Sigmoid colon (tissue), 7 donors: ENCODE results near the gene SP110. TPM values are rescaled to one million over a fixed set of nuclear protein-coding genes. Genes with fewer than 3 reads are reported as not detected.

Experiments used
- DNase-seq: peaks from one replicate; pipeline ENCODE4 v3.0.0-alpha.2; 2019
- H3K27ac ChIP-seq, 4 donors: fragments of 200-600 bp; sonication (generic); one replicate each; pipeline ENCODE4 v1.5.1; 2016 to 2019; ENCODE audit warnings: mild to moderate bottlenecking in 1 of 4
- H3K27me3 ChIP-seq, 3 donors: fragments of 200-600 bp; sonication (generic); one replicate each; pipeline ENCODE4 v1.5.1; 2019; ENCODE audit warnings: mild to moderate bottlenecking in 1 of 3
- H3K36me3 ChIP-seq, 4 donors: fragments of 200-600 bp; sonication (generic); one replicate each; pipeline ENCODE4 v1.5.1; 2016 to 2019
- H3K4me1 ChIP-seq, 4 donors: fragments of 200-600 bp; sonication (generic); one replicate each; pipeline ENCODE4 v1.5.1; 2017 to 2019
- H3K4me3 ChIP-seq, 4 donors: fragments of 200-600 bp; sonication (generic); one replicate each; pipeline ENCODE4 v1.5.1; 2017 to 2019; ENCODE audit warnings: mild to moderate bottlenecking in 2 of 4, moderate library complexity in 1 of 4
- H3K9me3 ChIP-seq, 4 donors: fragments of 200-600 bp in 3 of 4; sonication (generic) in 3 of 4; one replicate each; pipeline versions ENCODE4 v1.5.1 to v1.6.1; 2013 to 2019
- EP300 ChIP-seq, 4 donors: sonication (generic); formaldehyde crosslinking; IDR thresholded peaks; one replicate each; pipeline ENCODE4 v1.6.1; 2017; ENCODE audit warnings: antibody characterized with exemption in 4 of 4
- POLR2A ChIP-seq, 2 donors: fragments of 450-650 bp; IDR thresholded peaks; one replicate each; pipeline ENCODE4 v1.6.1; 2016; ENCODE audit warnings: antibody characterized with exemption in 2 of 2, mild to moderate bottlenecking in 2 of 2, moderate library complexity in 2 of 2
- POLR2AphosphoS5 ChIP-seq, 4 donors: sonication (generic); formaldehyde crosslinking; IDR thresholded peaks; one replicate each; pipeline ENCODE4 v1.6.1; 2017; ENCODE audit warnings: antibody characterized with exemption in 4 of 4
- WGBS, 2 donors: extraction: QIAGEN DNeasy Blood & Tissue Kit; methylation state at CpG; one replicate each; pipeline ENCODE4 v1.1.7; 2013; 5-methylcytosine and 5-hydroxymethylcytosine counted together
- intact Hi-C: fragments of 100-400 bp; cut with DNase I; formaldehyde crosslinking; loops from one replicate; pipeline ENCODE4 v1.15.1; 2023
- polyA plus RNA-seq, 3 donors: library from polyadenylated mRNA; stranded (reverse); fragments of 200-250 nt; gene quantifications; one replicate each; pipeline ENCODE4 v1.2.3, GENCODE V29; 2013
- total RNA-seq, 4 donors: library from RNA; depleted of rRNA; stranded (reverse); fragments of >200 nt; gene quantifications; one replicate each; pipeline ENCODE4 v1.1.0, GENCODE V29; 2016
- TF ChIP-seq, protein P1 (sequence below), 4 experiments: fragments of 450-650 bp in 3 of 4; fragments of 200-600 bp in 1 of 4; IDR thresholded peaks; one replicate each; pipeline ENCODE4 v1.5.1; 2016 to 2019; ENCODE audit warnings: antibody characterized with exemption in 4 of 4, mild to moderate bottlenecking in 3 of 4, moderate library complexity in 2 of 4
- donor health status: healthy with polysubstance abuse.
- donor health status: Bipolar disorder and iron deficiency.
- donor health status: healthy.

The SP110 gene
- total and polyA plus RNA-seq, 7 donors, result 9.2 to 41.8 (median 16.4) TPM

GRCh38 chr2:230155359-230155758 lies 64.4 kb downstream of the SP110 start:
- DNase-seq, result no peak
- Histone ChIP-seq H3K9me3 (no peaks in the 10 kb centered on the region), H3K27me3 (no peaks in the 10 kb centered on the region), H3K4me3 (no peak overlapping the region), H3K27ac (no peak overlapping the region), H3K36me3 (no peaks in the 10 kb centered on the region), H3K4me1 (no peaks in the 10 kb centered on the region)
- 70 to 82% methylated on average over 7 of the region's 7 CpGs for WGBS, 2 donors
- intact Hi-C loops, result no loop called here
- TF ChIP-seq EP300 (IDR thresholded peaks at IDR 0.05) (no peak), POLR2AphosphoS5 (IDR thresholded peaks at IDR 0.05) (no peak), POLR2A (IDR thresholded peaks at IDR 0.05) (no peak)
- TF ChIP-seq, protein P1, sequence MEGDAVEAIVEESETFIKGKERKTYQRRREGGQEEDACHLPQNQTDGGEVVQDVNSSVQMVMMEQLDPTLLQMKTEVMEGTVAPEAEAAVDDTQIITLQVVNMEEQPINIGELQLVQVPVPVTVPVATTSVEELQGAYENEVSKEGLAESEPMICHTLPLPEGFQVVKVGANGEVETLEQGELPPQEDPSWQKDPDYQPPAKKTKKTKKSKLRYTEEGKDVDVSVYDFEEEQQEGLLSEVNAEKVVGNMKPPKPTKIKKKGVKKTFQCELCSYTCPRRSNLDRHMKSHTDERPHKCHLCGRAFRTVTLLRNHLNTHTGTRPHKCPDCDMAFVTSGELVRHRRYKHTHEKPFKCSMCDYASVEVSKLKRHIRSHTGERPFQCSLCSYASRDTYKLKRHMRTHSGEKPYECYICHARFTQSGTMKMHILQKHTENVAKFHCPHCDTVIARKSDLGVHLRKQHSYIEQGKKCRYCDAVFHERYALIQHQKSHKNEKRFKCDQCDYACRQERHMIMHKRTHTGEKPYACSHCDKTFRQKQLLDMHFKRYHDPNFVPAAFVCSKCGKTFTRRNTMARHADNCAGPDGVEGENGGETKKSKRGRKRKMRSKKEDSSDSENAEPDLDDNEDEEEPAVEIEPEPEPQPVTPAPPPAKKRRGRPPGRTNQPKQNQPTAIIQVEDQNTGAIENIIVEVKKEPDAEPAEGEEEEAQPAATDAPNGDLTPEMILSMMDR (IDR thresholded peaks at IDR 0.05), result no peak

GRCh38 chr2:230153390-230153976 lies 66.3 kb downstream of the SP110 start:
- DNase-seq, result no peak
- Histone ChIP-seq H3K27me3 (no peaks in the 10 kb centered on the region), H3K4me3 (no peak overlapping the region), H3K4me1 (no peaks in the 10 kb centered on the region), H3K36me3 (no peaks in the 10 kb centered on the region), H3K9me3 (no peaks in the 10 kb centered on the region), H3K27ac (no peak overlapping the region)
- intact Hi-C loops, result no loop called here
- 58 to 84% methylated on average over 2 of the region's 2 CpGs for WGBS, 2 donors
- TF ChIP-seq, protein P1 (IDR thresholded peaks at IDR 0.05), result no peak
- no peak for TF ChIP-seq POLR2A (IDR thresholded peaks at IDR 0.05)
- TF ChIP-seq POLR2AphosphoS5 (IDR thresholded peaks at IDR 0.05), result no peak
- TF ChIP-seq EP300 (IDR thresholded peaks at IDR 0.05), result no peak

- H3K36me3 ChIP-seq, result no peaks in the 10 kb centered on the region
- no peak for DNase-seq
- H3K27me3 ChIP-seq, result no peaks in the 10 kb centered on the region
- no peaks in the 10 kb centered on the region for H3K4me1 ChIP-seq
- H3K27ac ChIP-seq, result no peak overlapping the region
- H3K9me3 ChIP-seq, result no peaks in the 10 kb centered on the region
- intact Hi-C loops, result no loop called here
- WGBS, 2 donors, result 97 to 100% methylated on average over 2 of the region's 2 CpGs
- no peak overlapping the region for H3K4me3 ChIP-seq
- no peak for TF ChIP-seq POLR2AphosphoS5 (IDR thresholded peaks at IDR 0.05)
- TF ChIP-seq EP300 (IDR thresholded peaks at IDR 0.05), result no peak
- no peak for TF ChIP-seq POLR2A (IDR thresholded peaks at IDR 0.05)
Observed at GRCh38 chr2:230152334-230152733, 67.5 kb downstream of the SP110 start.

DNA sequence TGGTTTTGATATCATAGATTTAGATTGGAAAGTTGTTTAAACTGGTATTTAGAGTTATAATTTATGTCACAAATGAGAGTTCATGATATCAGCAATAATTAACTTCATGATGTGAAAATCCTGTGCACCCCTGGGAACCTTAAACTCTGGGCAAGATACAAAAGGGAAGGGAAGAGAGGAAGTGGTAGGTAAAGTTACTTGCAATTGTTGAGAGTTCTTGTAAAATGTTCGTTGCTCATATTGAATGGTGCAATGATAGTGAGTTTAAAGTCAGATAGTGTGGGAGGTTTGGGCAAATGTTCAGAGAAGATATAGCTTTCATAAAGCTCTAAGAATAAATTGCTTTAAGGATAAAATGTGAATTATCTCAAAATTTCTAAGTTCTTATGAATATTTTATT lies 75.4 kb downstream of the SP110 start:
- no peak for TF ChIP-seq EP300 (IDR thresholded peaks at IDR 0.05)
- no peak for TF ChIP-seq POLR2A (IDR thresholded peaks at IDR 0.05)
- TF ChIP-seq, protein P1 (IDR thresholded peaks at IDR 0.05), result no peak
- TF ChIP-seq POLR2AphosphoS5 (IDR thresholded peaks at IDR 0.05), result no peak
- no peak for DNase-seq
- intact Hi-C loops, result no loop called here
- H3K9me3 ChIP-seq, result no peaks in the 10 kb centered on the region
- H3K27me3 ChIP-seq, result no peaks in the 10 kb centered on the region
- no peaks in the 10 kb centered on the region for H3K36me3 ChIP-seq
- WGBS, 2 donors, result 40 to 49% methylated on average over 1 of the region's 1 CpG
- no peaks in the 10 kb centered on the region for H3K4me1 ChIP-seq
- H3K4me3 ChIP-seq, result no peak overlapping the region
- H3K27ac ChIP-seq, result no peak overlapping the region

DNA sequence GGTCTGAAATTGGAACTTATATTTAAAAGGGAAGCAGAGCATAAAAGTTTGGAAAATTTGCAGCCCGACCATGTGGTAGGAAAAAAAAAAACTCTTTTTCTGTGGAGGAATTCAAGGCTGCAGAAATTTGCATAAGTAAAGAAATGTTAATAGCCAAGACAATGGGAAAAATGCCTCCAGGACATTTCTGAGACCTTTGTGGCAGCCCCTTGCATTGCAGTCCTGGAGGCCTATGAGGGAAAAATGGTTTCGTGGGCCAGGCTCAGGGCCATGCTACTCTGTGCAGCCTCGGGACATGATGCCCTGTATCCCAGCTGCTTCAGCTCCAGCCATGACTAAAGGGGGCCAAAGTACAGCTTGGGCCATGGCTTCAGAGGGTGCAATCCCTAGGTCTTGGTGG lies 79.1 kb downstream of the SP110 start:
- no peak for TF ChIP-seq EP300 (IDR thresholded peaks at IDR 0.05)
- no peak for TF ChIP-seq POLR2A (IDR thresholded peaks at IDR 0.05)
- TF ChIP-seq POLR2AphosphoS5 (IDR thresholded peaks at IDR 0.05), result no peak
- TF ChIP-seq, protein P1 (IDR thresholded peaks at IDR 0.05), result no peak
- no peak for DNase-seq
- H3K4me3 ChIP-seq, result no peak overlapping the region
- intact Hi-C loops, result no loop called here
- H3K9me3 ChIP-seq, result no peaks in the 10 kb centered on the region
- H3K27ac ChIP-seq, result no peak overlapping the region
- 91 to 92% methylated on average over 3 of the region's 3 CpGs for WGBS, 2 donors
- no peaks in the 10 kb centered on the region for H3K27me3 ChIP-seq
- H3K36me3 ChIP-seq, result no peaks in the 10 kb centered on the region
- no peaks in the 10 kb centered on the region for H3K4me1 ChIP-seq
